HG03103 (cell line): ENCODE results near the gene PUSL1.

ENCODE experiments used
- ATAC-seq: cut with Tn5 transposase; IDR thresholded peaks from one replicate; pipeline ENCODE4 v1.9.1; 2021; ENCODE audit warnings: low read depth; ENCODE audit not compliant: unreplicated experiment

The PUSL1 gene, protein sequence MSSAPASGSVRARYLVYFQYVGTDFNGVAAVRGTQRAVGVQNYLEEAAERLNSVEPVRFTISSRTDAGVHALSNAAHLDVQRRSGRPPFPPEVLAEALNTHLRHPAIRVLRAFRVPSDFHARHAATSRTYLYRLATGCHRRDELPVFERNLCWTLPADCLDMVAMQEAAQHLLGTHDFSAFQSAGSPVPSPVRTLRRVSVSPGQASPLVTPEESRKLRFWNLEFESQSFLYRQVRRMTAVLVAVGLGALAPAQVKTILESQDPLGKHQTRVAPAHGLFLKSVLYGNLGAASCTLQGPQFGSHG

DNA sequence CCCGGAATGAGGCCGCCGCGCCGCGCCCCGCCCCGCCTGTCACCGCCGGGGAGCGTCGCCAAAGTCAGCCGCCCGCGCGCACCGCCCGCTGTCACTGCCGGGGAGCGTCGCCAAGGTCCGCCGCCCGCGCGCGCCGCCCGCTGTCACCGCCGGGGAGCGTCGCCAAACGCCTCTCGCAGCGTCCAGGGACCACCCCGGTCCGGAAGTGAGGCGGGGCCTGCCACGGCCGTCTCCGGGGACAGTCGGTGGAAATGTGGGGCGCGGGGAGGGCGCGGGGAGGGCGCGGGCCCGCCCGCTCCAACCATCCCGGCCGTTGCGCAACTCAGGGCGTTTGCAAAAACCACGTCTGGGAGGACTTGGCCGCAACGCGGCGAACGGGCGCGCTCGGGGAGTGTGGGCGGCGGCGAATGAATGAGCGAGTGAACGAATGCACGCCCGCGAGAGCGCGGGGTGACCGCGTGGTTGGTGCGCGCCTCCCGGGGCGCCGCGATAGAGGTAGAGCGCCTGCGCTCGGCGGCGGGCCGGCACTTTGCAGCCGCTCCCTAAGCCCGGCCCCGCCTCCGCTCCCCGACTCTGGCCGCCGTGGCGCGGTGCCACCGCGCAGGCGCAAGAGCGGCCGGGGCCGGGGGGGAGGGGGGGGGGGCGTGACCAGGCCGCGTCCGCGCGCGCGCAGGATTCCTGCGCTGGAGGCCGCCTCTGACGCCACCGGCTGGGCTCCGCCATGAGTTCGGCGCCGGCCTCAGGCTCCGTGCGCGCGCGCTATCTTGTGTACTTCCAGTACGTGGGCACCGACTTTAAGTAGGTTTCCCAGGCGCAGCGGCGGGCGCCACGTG is at the start of gene PUSL1, which contains the start of gene ACAP3:
PUSL1 (plus strand) TSS at position 675 of the 833 bp plus-strand sequence; CDS start at position 722, 47 bp downstream.
ACAP3 (minus strand) TSS at position 8 of the 833 bp plus-strand sequence. CDS start 115 bp downstream, outside the sequence.
- peak; percentile 49 for ATAC-seq

DNA sequence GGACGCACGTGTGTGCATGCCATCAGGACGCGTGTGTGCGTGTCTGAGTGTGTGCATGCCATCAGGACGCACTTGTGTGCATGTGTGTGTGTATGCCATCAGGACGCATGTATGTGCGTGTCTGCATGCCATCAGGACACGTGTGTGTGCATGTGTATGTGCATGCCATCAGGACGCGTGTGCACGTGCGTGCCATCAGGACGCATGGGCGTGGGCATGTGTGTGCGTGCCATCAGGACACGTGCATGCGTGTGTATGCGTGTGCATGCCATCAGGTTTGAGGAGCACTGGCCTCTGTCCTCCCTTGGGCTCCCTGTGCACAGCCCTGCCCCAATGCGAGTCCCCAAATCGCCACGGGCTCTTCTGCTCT is 49.3 kb upstream of the PUSL1 start:
- ATAC-seq = no peak

DNA sequence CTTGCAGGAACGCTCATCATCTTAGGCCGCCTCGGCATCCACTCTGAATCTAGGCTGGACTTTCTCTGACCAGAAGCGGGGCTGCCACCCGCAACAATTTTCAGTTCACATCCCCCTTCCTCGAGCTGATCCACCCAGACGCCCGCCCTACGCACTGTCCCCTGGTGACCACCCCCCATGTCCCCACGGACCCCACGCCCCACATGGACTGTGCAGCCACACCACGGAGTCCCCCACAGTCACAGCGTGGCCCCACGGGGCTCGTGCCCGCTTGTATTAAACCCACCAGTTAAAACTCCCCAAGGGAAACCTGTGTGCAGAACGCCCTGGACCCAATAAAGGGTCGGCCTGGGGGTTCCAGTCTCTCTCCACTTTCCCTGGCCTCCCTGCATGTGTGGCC is 48.9 kb upstream of the PUSL1 start:
- no peak for ATAC-seq

DNA sequence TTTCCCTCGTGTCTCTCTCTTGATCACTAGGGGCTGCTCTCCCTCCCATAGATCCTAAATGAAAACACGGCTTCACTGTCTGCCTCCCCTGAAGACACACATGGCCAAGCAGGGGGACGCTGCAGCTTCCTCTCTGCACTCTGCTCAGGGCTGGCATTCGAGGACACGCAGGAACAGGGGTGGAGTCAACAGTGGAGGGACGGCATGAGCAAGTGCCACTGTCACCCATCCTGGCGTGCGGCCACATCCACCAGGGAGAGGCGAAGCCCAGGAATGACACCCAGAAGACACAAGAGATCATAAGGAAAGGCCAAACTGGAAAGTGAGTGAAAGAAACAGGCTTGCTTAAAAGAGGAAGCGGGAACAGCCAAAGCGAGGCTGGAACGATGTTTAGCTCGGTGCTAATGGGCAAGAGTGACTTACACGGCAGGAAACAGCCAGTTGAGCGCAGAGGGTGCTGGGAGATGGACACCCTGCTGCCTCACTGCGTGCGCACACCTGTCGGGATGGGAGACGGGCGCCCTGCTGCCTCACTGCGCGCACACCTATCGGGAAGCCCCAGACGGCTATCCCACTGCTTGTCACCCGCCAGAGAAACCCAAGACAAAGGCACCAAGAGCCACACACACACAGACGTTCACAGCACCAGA is 48.3 kb upstream of the PUSL1 start:
- no peak for ATAC-seq

DNA sequence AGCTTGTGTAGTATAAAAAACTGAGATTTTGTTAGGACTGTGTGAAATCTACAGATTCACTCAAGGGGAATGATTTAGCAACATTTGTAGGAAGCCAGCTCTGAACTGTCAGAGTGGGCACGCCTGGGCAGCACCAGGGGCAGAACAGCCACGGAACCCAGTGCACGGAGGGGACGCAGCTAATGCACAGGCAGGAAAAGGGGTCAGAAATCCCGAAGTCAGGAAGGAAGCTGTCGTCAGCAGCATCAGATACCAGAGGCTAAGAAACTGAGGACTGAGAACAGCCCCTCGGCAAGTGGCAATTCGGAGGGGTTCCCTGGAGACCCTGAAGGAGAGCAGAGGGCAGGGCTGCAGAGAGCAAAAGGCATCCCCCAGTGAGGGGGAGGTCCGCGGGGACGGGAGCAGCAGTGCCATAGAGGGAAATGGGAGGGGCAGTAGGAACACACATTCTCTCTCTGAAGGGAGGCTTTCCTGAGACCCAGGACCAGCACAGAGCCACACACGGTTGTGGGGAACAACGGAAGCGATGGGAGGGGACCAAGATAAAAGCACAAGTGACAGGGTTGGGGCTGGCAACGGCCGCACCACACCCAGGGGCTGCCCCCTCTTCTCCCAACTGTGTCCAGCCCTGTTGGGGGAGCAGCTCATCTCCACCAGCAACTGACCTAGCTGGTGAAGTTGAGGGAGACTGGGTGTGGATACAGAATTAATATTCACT is 47.4 kb upstream of the PUSL1 start:
- no peak for ATAC-seq

DNA sequence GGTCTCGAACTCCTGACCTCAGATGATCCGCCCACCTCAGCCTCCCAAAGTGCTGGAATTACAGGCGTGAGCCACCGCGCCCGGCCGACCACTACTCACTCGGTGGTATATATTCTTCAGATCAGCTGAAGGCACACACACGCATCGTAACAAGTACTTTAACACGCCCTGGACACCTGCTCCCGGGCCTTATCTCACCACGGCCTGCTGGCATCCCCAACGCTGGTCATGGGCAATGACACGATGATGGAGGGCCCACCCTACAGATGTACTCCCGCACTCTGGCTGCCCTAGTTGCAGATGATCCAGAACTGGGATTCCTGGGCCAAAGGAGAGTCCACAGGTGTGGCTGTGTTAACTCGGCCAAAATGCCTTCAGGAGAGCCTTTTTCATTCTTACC is 46.3 kb upstream of the PUSL1 start:
- ATAC-seq = no peak

DNA sequence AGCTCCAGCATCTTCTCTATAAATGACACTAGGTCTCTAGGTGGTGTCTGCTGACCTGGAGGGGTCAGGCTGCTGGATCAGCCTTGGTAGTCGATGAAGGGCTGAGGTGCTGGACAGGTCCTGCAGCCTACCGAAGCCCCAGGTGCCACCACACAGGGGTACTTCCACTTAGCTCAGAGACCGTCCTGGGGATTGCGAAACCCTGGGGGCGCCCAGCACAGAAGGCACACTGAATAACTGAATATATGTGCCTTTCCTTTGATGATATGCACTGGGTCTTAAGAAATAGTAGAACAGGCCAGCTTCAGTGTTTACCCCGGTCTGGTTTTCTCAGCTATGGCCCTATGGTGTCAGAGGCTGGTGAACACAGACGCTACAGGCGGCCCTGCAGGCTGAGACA is 45.6 kb upstream of the PUSL1 start:
- ATAC-seq = no peak

DNA sequence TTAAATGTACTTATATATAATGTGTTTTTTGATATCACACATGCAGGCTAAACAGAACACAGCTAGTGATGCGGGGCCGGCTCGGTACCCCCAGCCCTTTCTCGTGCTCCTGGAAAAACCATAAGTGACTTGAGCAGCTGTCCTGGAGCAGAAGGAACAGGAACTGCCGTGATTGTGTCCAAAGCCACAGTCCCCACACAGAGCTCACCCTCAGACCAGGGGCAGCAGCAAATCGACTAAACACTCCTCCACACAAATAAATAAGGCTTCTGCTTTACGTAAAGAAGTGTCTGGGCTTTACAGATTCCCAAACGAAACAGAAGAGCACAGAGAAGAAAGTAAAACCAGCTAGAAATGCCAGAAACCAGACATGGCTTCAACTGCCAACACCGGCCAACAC is 44.4 kb upstream of the PUSL1 start:
- ATAC-seq = no peak

DNA sequence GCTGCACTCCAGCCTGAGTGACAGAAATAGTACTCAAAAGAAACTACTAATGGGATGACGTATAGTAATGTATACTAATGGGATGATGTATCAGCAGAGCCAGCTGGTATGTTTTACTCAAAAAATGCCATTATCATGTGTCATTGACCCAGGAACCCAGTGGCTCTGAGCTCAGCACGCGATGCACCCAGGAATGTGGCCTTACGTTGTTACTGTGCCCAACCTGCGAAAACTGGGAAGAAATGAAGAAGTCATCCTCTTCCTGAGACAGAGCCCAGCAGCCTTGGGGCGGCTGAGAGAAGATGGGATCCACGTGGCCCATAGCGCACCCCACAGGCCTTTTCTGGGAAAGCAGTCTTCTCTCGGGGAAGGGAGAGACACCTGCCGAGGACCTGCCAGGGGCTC is 43.5 kb upstream of the PUSL1 start:
- no peak for ATAC-seq

DNA sequence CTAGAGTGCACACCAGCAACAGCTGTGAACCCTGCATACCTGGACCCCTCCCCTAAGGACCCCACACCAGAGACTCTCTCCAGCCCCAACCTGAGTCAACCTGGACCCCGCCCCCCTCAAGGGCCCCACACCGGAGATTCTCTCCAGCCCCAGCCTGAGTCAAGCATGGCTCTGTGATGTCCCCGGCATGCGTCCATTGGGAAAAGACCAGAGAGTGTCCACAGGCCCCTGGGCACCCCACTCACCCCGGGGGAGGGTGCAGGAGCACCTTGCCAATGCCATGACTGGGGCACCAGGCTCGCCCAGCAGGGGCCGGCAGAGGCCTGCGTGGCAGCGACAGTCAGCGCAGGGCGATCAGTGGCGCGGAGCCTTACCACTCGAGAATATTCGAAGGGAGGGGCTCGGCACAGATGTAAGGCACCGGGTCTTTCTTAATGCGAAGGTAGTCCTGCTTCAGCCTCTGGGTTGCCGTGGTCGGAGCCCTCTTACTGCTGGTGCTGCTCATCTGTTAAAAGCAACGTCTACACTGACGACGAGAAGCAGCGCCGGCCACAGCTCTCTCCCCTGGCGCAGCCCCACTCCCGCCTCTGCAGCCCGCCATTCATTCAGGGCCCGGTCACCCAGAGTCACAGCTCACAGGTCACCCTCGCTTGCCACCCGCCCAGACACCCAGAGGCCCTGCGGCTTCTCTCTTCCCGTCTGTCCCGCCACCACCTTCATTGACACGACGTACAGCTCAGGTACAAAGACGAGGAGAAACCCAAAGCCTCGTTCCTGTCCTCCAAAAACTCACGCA is 40.7 kb upstream of the PUSL1 start:
- no peak for ATAC-seq

DNA sequence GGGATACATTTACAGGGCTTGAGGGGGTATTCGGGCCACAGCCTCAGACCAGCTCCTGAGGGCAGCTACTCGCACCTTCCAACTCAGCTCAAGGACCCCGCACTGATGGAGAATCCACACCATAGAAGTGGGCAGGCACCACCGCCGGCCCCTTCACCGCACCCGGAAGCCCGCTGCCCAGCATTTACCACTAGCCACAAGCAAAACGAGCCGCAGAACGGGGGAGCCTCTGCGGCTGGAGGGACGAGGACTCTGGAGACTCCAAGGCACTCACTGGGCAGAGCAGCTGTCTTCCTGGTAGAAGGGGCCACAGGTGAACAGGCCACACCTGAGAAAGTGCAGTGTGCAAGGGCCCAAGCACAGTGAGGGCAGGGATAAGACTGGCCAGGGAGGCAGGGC is 40.1 kb upstream of the PUSL1 start:
- ATAC-seq = no peak

DNA sequence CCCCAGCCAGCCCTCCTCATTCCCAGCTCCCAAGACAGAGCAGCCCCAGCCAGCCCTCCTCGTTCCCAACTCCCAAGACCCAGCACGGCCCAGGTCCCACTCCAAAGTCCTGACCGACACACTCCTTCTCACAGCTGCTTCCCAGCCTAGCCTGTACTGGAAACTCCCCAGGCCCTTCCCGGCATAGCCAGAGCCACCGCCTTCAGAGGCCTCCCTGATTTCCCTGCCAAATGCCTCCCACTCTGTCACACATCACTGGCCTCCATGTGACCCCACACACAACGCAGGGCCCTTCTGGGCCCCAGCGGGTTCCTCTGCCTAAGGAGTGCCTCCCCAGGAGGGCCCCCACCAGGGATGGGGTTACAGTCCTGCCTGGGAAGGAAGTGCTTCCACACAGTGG is 37.6 kb upstream of the PUSL1 start:
- no peak for ATAC-seq

DNA sequence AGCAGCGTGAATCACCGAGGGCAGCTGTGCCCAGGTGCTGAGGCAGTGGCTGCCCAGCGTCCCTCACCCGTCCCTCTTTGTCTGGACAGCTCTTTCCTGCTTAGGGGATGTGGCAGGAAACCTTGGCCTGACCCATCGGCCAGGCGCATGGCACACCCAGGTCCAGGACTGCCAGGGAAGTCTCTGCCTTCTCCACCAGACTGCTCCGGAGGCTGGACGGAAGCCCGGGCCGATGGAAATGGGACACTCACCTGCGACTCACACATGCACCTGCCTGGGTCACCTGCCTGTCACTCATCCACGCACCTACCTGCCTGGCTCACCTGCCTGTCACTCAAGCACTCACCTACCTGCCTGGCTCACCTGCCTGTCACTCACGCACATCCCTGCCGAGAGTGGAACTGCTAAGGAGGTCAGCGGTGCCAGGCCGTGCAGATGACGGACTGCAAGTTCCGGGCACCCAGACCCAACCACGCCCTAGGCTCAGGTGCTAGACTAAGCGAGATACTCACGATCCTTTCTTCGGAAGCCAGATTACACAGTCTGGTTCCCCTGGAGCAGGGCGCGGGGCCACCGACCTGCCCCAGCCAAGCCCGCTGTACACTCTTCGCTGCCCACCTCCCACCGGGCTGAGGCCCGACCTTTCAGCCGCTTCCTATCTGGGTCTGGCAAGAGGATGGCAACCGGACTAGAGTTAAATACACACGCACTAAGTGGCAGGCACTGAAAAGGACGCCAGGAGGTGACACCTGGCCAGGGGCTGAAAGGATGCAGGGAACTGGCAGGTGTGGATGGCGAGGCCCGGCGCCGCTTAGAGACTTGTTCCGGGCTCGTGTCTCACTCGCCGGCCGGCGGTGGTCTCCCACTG is 35.8 kb upstream of the PUSL1 start:
- ATAC-seq = no peak

DNA sequence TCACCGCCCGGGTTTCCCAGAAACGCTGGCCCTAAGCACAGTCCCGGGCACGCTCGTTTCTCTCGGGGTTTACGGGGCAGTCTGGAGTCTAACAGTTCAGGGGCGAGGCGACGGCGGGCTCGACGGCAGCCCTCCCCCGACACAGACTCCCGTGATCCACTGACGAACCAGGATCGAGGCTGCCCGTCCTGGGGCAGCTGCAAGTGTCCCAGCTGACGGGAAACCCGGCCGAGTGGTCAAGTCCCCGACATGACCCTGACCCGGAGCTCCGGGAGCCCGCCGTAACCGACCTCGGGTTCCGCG is 35.2 kb upstream of the PUSL1 start:
- ATAC-seq = no peak

DNA sequence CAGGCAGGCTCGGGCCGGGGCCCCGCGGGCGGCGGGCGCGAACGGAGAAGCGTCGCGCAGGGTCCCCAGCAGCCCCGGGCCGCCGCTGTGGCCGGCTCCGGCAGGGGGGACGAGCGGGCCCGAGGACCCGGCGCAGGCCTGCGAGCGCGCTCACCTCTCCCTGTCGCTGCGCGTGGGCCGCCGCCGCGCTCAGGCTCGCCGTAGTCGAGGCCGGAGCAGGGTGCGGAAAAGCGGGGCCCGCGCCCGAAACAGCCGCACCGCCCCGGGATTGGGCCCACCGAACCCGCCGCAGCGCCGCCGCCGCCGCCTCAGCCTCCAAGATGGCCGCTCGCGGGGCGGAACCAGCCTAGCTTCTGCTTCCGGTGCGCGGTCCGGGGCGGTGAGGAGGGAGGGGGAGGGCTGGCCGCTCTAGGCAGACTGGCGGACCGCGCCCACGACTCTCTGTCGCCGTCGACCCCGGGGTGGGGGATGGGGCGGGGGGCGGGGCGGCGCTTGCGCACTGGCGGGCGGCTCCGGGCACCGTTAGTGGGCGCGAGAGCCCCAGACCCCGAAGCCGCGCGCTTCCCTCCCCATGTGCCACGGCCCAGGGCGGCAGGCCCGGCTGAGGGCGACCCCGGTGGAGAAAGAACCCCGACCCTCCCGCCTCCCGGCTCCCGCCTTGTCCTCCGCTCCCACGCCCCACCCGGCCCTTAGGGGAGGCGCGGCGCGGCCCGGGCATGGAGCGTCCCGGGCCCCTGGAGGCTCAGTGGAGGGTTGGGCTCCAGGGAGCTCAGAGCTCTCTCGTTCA is 34.7 kb upstream of the PUSL1 start, which contains the start of gene UBE2J2:
UBE2J2 (minus strand) TSS at position 343 of the 787 bp plus-strand sequence. CDS start 5,862 bp downstream, outside the sequence.
- ATAC-seq = peak; percentile 83

DNA sequence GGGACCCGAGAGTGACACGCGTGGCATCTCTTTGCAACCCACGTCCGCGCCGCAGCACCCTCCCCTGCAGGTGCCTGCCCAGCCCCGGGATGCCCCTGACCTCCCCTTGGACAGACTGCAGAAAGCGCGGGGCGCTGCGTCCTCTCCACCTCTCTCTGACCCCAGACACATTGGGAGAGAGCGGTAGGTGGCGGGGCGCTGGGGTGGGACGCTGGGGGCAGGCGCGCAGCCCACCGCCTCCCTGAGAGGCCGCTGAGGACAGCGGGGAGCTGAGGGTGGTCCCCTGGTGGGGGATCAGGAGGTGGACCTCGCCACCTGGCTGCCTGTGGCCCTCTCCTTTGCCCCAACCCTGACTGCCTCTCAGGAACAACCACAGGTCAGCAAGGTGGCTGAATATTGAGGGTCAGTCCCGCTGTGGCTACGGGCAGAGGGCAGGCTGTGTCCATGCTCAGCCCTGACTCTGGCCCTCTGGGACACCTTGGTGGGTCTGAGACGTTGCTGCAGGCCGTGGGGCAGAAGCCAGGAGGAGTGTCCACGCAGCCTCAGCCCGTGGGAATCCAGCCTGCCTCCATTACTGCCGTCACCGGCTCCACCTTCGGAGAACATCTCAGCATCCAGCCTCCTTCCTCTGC is 34.0 kb upstream of the PUSL1 start:
- no peak for ATAC-seq

DNA sequence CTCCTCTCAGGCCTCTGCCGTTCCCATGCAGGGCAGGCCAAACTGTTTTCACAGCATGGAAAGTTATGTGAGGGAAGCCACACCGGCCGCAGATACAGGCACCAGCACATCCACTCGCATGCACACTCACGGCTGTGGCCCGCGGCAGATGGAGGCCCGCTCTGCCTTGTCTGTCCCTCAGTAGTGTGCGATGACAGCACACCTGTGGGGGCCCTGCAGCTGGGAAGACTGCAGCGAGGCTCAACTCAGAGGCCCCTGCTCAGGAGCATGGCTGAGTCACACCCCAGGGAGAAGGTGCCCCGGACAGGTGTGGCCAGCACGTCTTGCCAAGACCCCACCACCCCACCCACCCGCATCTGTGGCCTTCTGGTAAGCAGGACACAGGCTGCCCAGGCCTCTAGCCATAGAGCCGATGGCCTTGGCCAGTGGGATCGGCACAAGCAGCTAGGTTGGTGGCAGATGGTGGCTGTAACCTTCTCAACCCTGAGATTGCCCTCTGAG is 33.4 kb upstream of the PUSL1 start:
- no peak for ATAC-seq

DNA sequence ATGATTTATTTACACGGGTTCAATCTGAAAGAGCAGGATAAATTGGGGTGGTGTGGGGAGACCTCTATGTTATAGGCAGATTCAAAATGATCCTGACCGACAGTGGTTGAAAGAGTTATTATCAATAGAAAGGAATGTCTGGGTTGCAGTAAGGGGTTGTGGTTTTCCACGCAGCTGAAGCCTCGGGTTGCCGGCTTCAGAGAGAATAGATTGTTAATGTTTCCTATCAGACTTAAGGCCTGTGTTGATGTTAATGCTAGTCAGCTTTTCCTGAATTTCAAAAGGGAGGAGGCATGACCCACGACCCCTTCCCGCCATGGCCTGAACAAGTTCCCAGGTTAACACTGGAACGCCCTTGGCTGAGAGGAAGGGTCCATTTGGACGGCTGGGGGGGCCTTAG is 32.6 kb upstream of the PUSL1 start:
- ATAC-seq = no peak
